Dedifferentiated amniotic fluid mesenchymal stem cell (primary cell): ENCODE results near the gene GRB7.

ENCODE experiments used
- DNase-seq: peaks from one replicate; pipeline ENCODE4 v3.0.0-alpha.2; 2016; ENCODE audit errors: extremely low spot score

The GRB7 gene

GRCh38 chr17:39772987-39773934 is 35.5 kb downstream of the GRB7 start:
- no peak for DNase-seq

DNA sequence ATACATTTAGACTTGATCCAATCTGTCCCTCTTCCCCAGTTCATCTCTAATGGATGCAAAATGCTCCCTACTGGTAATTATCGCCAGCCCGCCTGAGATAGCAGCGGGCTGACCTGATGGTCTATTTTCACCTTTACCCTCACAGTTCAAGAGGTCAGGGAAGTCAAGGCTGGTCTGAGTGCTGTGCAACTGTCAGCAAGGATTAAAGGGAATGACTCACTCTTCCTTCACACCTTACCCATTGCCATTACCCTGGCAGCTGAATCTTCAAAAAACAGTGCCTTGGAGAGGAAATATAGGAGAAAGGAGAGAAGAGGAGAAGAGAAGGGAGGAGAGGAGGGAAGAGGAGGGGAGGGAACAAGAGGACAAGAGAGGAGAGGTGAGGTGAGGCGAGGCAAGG is 36.3 kb downstream of the GRB7 start:
- DNase-seq: no peak

DNA sequence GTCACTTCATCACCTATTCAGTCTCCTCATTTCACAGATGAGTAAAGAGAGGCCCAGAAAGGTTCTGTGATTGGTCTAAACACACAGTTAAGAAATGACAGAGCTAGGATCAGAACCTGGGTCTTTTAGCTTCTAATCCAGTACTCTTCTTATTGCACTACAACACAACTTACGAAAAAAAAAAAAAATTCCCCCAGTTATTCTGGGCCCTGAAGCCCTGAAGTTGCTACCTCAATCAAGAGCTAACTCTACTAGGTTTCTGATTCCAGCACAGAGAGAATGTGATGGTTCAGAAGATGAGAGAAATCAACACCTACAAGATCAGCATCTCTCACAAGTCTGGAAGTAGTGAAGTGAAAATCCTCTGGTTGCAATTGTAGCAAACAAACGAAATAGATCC is 37.3 kb downstream of the GRB7 start:
- DNase-seq: no peak

GRCh38 chr17:39776252-39776651 is 38.5 kb downstream of the GRB7 start:
- no peak for DNase-seq

DNA sequence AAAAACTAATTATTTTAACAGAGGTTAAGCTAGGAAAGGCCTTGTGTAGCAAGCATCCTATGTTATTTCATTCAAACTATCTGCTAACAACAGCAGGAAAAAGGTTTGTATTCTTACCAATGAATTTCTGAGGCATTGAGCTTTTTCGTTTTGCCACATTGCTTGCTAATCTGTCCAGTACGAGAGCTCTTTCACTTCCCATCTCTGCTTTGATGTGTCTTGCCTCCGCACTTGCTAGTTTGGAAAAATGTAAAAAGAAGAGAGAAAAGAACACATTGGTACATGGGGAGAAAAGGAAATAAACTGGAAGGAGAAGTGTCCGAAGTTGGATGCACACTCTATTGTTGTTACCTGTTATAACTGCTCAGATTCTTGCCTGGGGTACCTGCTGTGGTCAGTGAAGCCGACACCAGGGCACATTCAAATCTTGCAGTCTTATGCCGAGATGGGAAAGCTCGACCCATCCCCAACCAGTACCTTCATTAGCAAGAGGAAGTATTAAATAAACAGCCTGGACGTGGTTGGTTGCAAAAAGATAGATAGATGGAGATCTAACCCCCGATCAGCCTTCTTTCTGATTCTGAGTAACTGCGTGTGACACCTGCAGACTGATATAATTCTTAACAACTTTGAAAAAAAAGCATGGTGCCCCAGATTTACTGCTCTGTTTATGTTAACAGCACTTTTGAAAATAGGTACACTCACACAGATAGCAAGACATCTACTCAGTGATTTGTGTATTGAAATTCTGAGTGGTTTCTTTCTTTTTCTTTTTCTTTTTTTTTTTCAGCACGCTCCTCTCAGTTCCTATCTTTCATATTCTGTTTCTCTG is 40.0 kb downstream of the GRB7 start:
- no peak for DNase-seq

GRCh38 chr17:39781031-39781860 is 43.5 kb downstream of the GRB7 start:
- DNase-seq: no peak

- no peak for DNase-seq
Measured at GRCh38 chr17:39781861-39782213, 44.1 kb downstream of the GRB7 start.

DNA sequence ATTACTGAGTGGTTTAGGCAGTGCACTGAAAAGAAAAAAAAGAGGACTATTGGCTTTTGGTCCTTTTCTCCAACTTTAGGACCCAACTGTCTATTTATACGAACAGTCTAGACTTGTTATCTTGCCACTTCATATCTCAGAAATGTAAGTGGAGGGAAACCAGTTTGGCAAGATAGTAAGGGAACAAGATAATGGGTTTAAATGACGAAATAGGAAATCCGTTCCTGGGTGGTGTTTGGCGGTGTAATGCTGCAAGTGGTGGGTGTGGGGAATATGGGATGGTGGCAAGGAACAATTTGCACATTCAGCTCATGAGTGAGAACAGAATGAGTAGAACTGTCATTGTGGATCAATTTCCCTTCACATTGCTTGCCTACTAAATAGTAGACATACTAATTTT is 44.7 kb downstream of the GRB7 start:
- no peak for DNase-seq

- no peak for DNase-seq
Measured at GRCh38 chr17:39782980-39783379, 45.2 kb downstream of the GRB7 start.

- DNase-seq: no peak
Measured at GRCh38 chr17:39787041-39787440, 49.3 kb downstream of the GRB7 start.

- DNase-seq: no peak
Measured at GRCh38 chr17:39787743-39788484, 50.2 kb downstream of the GRB7 start.

GRCh38 chr17:39791111-39791992 is 53.6 kb downstream of the GRB7 start:
- no peak for DNase-seq

- no peak for DNase-seq
Measured at GRCh38 chr17:39792526-39793221, 54.9 kb downstream of the GRB7 start.

- DNase-seq: no peak
Measured at GRCh38 chr17:39793301-39793872, 55.6 kb downstream of the GRB7 start.

- DNase-seq: no peak
Measured at GRCh38 chr17:39794249-39794970, 56.7 kb downstream of the GRB7 start.
